Hematopoietic multipotent progenitor cell (in vitro differentiated cells): ENCODE results near the gene RALY. TPM values are rescaled to one million over a fixed set of nuclear protein-coding genes. Genes with fewer than 3 reads are reported as not detected.
A peak's percentile ranks its signal among the peaks of the same experiment; 100 is the strongest.

ENCODE experiments used
- DNase-seq, 3 donors: peaks; one replicate each; pipeline ENCODE4 v3.0.0-alpha.2; 2011 to 2015; ENCODE audit warnings: low read depth in 2 of 3, low spot score in 2 of 3
- total RNA-seq: library from RNA; depleted of rRNA; stranded (reverse); fragments of >200 nt; gene quantifications from one replicate; pipeline ENCODE4 v1.2.3, GENCODE V29; 2012

The RALY gene
- total RNA-seq, 1 donor: 139 TPM

DNA sequence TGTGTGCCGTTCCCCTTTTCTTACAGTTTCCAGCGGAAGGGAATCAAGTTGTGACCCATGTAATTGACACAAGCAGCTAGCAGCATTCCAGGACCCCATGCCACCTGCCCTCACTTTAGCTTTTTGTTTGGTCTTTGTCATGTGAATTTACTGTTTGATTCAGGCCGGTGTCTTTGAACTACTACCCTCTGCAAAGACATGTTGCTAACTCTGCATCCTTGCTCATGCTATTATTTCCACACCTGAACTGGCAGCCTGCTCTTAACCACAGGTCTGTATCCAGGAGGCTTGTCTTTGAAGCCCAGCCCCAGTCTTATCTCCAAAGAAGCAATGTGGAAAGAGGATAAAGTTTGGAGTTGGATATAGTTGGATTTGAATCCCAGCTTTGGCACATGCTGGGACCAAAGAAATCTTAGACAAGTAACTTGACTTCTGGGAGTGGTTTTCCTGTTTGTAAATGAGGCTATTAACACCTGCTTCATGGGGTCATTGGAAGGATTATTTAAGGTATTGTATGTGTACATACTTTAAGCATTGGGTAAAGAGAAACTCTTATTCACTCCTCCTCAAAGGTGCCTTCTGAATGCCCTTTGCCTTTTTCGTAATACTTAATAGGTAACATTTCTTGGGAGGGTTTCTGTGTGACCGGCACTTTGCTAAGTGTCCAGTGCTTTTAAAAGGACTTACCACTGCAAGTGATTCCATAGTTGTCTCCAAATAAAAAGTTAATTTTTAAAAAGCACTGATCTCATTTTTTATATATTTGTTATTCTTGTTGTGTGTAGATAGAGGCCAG lies 52.4 kb downstream of the RALY start:
- DNase-seq: no peak

DNA sequence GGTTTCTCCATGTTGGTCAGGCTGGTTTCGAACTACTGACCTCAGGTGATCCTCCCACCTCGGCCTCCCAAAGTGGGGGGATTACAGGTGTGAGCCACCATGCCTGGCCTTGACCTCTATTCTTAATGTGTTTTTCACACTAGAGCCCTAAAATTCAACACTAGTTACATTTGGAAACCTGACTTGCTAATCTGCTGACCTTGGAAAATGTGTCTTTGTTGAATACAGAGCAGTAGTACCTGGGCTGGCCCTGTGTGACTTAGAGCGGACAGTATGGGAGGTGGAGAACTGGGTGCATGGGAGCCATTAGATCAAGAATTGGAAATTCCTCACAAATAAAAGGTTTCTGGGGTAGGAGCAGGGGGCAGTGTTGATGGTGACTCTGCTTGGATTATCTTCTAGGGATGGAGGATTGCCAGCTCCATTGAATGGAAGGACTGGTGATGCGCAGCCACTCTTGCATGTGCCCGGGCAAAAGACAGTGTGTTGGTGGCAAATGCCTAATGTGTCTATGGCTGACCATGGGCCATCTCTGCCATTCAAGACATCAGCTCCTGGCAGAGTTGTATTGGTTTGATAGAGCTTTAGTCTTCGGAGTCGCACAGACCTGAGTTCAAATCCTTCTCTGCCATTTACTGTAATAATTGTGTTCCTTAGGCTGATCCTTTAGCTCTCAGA lies 53.4 kb downstream of the RALY start:
- DNase-seq: no peak

DNA sequence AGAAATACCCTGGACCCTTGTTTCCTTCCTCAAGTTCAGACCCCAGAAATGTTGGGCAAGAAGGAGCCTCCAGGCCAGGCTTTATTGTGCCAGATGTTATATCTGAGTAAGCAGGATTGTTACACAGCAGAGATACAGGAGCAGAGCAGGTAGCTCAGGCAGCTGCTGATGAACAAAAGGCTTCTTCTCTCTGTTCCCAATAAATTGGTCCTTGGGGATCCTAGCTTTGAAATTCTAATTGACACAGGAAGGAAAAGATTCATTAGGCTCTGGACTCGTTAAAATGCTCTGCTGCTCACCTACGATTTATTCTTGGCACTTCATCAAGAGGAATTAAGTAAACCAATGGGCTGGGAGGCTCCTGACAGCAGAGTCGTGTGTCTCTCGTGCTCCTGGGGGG lies 54.2 kb downstream of the RALY start:
- no peak for DNase-seq

DNA sequence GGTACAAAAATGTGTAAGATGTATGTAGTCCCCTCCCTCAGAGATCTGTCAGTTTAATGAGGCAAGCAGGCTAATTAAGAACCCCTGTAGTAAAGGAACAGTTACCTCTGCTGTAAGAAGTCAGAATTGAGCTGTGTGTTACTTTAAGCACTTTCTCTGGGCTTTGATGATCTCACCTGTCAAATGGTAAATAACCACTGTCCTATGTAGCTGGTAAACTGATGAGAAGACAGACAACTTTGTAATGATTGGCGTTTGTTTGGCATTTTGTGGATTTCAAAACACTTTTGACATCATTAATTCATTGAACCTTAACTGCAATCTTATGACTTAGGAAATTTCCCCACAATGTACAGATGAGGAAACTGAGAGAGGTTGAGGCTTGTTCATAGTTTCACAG lies 55.7 kb downstream of the RALY start:
- DNase-seq: no peak

DNA sequence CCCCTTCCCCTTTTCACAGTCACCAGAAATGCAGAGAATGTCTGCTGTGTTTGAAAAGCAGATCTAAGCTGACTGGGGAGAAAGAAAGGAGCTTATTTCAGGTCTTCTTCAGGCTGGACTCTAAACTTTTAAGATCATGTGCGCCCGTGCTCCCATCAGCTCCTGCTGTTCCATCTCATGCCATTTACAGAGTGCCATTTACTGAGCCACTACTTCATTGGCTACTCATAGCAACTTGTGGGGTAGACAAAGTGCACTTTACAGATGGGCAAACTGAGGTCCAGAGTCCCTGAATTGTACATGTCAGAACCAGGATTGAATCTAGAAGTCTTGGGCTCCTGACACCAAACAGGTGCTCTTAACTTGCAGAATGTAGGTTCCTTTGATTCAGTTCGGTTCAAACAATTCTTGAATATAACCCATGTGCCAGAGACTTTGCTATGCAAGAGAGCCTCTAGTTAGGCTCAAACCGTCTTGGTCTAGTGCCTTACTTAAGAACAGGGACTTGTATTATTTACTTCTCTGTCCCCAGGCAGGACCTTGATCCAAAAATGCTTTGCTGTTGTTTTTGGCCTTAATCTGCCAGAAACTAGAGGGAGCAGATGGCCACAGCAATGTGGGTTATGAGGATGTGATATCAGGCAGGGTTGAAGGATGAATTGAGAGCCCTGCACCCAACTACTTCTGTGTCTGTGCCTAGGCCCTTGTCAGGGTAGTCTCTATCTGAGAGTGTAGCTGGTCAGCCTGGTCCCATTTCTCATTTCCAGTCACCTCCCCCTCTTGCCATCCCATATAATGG lies 56.4 kb downstream of the RALY start:
- no peak for DNase-seq

DNA sequence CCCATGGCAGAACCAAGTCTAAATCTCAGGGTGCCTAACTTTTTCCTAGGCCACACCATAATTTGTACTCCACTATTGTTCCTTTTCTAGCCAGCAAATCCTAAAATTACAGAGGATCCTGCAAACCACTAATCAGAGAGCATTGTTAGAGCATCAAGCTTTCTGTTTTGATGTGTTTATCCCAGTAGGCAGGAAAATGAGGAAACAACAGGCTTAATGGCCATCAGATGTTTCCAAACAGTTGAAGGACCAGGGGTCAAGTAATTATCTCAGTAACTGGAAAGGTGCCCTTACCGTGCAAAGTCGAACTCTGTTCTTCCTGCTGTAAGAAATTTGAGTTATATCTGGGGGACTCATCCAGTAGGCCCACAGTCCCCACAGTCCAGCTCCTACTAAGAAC lies 58.7 kb downstream of the RALY start:
- DNase-seq: no peak

DNA sequence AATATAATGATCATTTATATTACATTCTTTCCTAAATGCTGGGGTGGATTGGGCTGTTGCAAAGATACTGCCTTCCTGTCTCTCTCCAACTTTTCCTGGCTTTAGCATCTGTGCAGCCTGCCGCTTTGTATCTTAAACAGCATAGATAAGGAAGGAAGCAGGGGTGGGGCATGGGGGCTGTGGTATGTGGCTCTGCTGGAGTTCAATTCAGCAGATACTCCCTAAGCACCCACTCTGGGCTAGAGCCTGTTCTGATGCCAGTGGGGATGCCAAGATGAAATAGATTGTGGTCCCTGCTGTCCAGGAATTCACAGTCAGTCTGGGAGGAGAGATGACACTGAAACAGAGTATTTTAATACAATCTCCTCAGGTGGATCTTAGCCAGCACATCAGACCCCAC lies 61.6 kb downstream of the RALY start:
- no peak for DNase-seq

DNA sequence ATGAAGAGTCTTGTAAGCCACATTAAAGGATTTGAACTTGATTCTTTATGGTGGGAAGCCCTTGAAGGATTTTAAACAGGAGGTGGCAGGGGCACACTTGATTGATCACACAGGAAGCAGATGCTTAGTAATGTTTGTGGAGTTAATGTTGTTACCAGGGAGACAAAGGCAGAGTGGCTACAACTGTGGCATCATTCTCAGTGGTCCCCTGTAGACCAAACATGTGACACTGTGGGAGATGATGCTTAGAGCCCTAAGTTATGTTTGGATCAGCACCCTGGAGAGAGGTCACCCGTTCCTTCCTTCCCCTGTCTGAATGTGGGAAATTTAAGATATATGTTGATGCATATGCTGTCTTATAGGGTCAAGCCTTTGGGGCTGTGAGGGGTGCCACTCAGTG lies 65.1 kb downstream of the RALY start:
- peak in 2 of 3 donors; percentile 53 to 84 for DNase-seq

DNA sequence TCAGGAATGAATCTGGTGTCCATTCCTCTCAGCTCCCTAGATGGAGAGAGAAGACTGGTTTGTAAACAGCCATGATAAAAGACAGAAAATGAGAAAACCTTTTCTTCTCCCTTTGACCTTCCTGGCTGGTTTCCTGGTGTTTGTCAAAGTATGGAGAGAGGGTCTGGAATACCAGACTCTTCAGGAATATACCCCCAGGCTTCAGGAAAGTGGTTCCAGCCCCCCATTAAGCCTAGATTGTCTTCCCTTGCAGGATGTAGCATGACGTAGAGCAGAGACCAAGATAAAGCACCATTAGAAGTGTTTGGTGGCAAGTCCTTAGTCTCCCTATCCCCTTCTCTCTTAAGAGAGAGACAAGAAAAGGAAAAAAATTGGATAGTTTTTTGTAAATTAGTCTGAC lies 67.3 kb downstream of the RALY start:
- no peak for DNase-seq

DNA sequence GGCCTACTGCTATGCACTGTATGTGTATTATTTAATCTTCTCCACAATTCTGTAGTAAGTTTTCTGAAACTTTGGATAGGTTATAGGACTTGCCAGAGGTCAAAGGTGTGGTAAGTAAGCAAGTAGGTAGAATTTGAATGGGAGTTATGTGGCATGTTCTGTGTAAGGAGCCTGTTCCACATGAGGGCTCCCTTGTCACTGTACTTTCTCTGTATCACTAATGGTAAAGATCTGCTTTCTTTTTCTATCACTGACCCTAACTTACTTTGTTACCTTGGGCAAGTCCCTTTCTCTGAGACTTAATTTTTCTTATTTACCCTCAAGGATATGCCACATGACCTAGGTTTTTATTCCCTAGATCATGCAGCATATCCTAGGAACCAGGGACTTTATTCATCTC lies 68.0 kb downstream of the RALY start:
- no peak for DNase-seq

DNA sequence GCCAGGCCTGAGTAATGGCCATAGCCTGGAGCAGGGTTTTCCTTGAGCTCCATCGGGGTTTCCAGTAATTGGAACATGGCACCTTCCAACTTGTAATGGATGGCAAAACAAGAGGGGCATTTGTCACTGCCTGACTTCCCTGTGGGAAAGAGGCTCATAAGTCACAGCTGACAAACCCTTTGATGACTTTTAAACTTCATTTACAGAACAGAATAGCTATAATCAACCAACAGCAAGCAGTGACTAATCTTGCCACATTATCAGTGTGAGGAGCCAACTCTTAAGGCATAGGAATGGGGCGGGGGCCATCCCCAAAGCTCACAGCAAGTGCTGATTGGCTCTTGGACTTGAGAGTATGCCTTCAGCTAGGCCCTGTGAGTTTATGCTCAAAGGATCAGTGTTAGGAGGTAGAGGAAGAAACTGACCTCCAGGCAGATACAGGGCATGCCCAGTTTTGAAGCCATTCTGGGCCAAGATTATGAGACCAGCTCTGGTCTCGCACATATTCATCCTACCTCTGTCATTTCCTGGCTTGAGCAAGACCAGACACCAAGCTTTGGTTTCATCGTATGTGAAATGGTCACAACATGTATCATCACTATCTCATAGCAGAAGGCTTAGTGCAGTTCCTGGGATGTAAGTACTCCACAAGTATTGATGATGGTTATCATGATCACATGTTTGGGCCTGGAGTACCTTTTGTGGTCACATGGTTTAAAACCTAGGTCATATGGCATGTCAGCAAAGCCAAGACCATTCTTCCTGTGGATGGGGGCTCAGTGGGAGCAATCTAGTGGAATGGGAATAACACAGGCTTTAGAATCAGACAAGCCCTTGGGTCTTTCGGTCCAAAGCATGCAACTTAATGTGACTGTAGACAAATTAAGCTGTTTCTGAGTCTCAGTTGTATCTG lies 69.1 kb downstream of the RALY start:
- no peak for DNase-seq

DNA sequence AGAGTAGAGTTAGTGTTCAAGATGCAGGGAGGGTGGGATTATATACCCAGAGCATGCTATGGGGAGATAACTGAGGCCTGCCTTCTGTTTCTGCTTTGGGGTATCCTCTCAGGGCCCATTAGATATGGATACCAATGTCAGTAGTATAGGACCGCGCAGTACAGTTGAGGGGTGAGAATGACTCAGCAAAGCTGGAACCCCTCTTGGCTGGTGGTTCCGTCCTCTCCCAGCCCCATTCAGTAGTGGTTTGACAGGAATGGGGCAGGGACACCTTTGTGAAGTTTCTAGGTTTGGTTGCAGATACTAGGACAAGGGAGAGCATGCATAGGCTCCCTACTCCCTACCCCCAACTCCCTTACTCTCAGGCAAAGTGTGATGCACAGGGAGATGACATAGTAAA lies 70.6 kb downstream of the RALY start:
- DNase-seq: no peak

DNA sequence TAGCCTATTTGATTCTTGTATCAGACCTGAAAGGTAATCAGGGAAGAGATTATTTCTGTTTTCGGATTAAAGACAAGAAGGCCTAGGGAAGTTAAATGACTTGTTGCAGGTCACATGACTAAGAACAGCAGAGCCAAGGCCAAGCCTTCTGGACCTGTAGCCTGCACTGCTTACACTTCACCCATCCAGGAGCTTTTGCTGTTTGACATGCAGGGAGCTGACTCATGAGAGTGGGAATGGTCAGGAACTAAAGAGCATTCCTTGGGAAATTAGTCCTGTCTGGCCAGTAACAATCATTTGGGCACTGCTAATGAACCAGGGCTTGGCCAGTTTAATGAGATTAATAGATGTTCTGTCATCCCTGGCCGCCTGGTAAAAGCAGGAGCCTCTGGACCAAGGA lies 71.5 kb downstream of the RALY start:
- no peak for DNase-seq

DNA sequence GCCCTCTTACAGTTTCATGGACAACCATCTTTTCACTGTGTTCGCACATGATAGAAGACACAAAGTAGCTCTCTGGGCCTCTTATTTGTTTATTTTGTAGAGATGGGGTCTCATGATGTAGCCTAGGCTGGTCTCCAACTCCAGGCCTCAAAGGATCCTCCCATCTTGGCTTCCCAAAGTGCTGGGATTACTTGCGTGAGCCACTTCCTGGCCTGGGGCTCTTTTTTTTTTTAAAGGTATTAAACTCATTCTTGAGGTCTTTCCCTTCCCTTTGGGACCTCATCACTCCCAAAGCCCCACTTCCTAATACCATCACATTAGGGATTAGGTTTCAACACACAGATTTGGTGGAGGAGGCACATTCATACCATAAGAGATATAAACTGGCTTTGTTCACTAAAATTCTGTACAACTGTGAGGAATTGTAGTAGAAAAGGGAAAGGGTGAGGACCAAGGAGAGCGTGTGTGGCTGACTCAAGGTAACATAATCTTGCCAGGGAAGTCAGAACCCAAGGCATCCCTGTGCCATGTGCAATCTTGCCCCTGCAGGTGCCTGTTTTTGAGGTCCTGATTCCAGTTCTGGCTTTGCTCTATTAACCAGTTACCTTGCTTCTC lies 72.9 kb downstream of the RALY start:
- DNase-seq: no peak

DNA sequence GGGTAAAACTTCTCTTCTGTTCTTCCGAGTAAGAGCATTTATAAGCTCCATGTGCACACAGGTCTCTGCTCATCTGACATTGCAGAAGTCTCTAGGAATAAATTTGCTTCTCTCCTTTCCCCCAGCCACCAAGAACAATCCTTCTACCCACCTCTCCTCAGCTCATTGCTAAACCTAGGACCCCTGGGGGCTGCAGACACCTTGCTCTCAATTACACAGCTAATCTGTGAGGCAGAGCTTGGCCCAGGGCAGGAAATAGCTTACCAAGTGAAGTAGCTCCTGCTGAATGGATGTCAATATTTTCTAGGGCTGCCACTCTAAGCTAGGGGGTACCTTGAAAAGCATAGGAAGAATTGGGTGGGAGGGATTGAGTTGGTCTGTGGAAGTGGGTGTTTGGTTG lies 74.3 kb downstream of the RALY start:
- no peak for DNase-seq

DNA sequence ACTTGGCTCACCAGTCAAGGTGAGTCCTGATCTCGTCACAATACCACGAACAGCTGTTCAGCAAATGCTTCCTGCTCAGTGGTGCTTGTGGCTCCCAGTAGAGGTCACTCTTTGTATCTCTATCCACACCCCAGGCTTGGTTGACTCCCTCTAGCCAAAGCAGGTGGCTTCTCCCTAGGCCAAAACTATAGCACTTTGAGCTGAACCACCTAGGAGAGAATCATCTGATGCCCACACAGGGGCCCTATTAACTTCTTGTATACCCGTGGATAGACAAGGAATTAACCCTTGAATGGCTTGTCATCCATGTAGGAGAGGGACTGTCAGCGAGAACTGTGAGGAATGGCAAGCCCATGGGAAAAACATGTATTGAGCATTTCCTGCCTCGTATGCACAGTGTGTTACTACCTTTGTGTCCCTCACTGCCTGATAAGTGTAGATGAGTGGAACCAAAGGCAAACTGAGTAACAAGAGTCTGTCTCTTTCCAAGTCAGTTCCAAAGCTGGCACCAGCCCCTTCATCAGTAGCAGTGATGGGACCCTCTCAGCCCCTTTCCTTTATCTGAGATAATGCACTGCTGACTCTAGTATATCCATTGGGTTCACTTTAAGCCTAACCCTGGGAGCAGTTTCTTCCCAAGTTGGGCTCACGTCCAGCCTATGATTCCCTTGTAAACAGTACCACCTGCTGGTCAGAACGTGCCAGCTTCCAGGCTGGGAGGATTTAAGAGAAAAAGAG lies 75.8 kb downstream of the RALY start:
- DNase-seq: peak; percentile 23 to 76 (median 61)

DNA sequence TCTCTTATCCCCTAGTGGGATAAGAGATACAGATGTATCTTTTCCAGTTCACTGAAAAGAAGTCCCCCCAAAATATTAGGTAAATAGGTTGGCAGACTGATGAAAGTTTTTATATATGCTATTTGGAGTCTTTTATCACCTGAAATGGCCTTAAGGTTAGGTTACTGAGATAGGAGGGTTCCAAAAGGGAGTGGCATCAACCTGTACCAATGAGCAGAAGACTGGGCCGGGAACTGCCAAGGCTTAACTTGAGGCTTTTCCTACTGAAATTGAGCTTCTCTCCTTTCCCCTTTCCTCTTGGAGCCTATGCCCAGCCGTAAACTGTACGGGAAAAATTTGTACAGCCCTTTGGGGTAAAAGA lies 76.3 kb downstream of the RALY start:
- DNase-seq: no peak

DNA sequence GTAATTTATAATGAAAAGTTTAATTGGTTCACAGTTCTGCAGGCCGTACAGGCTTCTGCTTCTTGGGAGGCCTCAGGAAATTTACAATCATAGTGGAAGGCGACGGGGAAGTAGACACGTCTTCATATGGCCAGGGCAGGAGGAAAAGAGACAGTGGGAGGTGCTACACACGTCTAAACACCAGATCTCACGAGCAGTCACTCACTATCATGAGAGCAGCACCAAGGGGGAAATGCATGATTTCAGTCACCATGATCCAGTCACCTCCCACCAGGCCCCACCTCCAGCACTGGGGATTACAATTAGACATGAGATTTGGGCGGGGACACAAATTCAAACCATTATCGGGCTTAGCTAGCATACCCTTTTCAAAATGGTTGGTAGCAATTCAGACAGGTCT lies 77.1 kb downstream of the RALY start:
- DNase-seq: no peak

DNA sequence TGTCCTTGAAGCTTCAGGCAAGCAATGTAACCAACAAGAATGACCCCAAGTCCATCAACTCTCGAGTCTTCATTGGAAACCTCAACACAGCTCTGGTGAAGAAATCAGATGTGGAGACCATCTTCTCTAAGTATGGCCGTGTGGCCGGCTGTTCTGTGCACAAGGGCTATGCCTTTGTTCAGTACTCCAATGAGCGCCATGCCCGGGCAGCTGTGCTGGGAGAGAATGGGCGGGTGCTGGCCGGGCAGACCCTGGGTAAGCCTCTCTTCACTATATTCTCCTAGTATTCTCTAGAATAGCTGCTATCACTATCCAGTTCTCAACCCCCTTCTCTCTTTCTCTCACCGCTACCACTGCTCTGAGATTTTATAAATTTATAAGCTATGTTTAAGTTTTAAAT lies 78.4 kb downstream of the RALY start:
- no peak for DNase-seq

DNA sequence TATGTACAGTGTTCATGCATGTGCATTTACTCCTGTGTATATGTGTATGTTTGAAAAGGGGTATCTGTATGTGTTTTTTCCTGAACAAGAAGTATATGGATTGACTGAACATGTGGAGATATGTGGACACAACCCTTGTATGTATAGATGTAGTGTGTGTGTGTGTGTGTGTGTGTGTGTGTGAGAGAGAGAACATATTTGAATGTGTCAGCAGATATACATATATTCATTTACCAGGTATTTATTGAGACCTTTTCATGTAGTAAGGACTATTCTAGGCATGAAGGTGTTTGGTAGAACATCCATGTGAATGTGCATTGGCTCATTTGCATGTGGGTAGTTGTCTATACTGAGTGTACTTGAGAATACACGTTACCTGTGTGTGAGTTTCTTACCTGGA lies 79.1 kb downstream of the RALY start:
- DNase-seq: no peak
